RWPE2 (cell line): ENCODE measurements around the gene CYP39A1.

Experiments
- ATAC-seq: fragments of 200-7000 bp; cut with Tn5 transposase; 3 replicates; pipeline ENCODE4 v1.9.1; 2021; ENCODE audit warnings: low read depth
- DNase-seq: peaks from one replicate; pipeline ENCODE4 v3.0.0-alpha.2; 2020; ENCODE audit warnings: low spot score
- H3K27ac ChIP-seq: fragments of 450-650 bp; 2 replicates; pipeline ENCODE4 v1.5.1; 2017; ENCODE audit warnings: mild to moderate bottlenecking; ENCODE audit not compliant: poor library complexity, severe bottlenecking
- H3K27me3 ChIP-seq: fragments of 250-450 bp; sonication (Bioruptor Pico); 2 replicates; pipeline ENCODE4 v1.5.1; 2021; ENCODE audit warnings: mild to moderate bottlenecking, moderate library complexity; ENCODE audit not compliant: insufficient read depth, poor library complexity, severe bottlenecking
- H3K36me3 ChIP-seq: fragments of 250-450 bp; sonication (Bioruptor Pico); 2 replicates; pipeline ENCODE4 v1.5.1; 2020; ENCODE audit warnings: low read depth, mild to moderate bottlenecking, moderate library complexity
- H3K4me1 ChIP-seq: fragments of 250-450 bp; sonication (Bioruptor Pico); 2 replicates; pipeline ENCODE4 v1.5.1; 2021; ENCODE audit warnings: mild to moderate bottlenecking, moderate library complexity; ENCODE audit not compliant: insufficient read depth, poor library complexity, severe bottlenecking
- H3K4me3 ChIP-seq: fragments of 250-450 bp; sonication (Bioruptor Pico); 2 replicates; pipeline ENCODE4 v1.5.1; 2021; ENCODE audit warnings: mild to moderate bottlenecking, moderate library complexity; ENCODE audit not compliant: severe bottlenecking
- H3K9me3 ChIP-seq: fragments of 250-450 bp; sonication (Bioruptor Pico); 2 replicates; pipeline ENCODE4 v1.5.1; 2021; ENCODE audit warnings: mild to moderate bottlenecking, moderate library complexity; ENCODE audit not compliant: severe bottlenecking
- TF ChIP-seq, protein P1 (sequence below): fragments of 450-650 bp; IDR thresholded peaks from one replicate; pipeline ENCODE4 v1.5.1; 2017; ENCODE audit warnings: mild to moderate bottlenecking, moderate library complexity; ENCODE audit not compliant: poor library complexity, severe bottlenecking

CYP39A1 gene

DNA sequence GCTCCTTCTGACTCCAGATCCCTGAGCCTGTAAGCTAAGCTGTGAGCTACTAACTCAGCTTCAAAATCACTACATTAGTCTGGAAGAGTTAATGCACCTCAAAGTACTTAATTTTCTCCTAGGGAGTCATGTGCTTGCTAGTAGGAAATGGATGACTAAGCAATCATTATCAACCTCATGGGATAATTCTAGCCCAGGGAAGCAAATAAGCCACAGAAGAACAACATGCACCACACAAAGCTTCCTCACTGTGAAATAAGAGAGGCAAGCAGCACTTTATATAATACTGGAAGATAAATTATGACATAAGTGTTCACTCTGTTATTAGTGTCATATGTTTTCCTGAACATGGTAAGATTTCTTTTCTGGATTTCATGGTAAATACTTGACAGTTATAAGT, 103.5 kb downstream of the CYP39A1 start:
- TF ChIP-seq, protein P1, sequence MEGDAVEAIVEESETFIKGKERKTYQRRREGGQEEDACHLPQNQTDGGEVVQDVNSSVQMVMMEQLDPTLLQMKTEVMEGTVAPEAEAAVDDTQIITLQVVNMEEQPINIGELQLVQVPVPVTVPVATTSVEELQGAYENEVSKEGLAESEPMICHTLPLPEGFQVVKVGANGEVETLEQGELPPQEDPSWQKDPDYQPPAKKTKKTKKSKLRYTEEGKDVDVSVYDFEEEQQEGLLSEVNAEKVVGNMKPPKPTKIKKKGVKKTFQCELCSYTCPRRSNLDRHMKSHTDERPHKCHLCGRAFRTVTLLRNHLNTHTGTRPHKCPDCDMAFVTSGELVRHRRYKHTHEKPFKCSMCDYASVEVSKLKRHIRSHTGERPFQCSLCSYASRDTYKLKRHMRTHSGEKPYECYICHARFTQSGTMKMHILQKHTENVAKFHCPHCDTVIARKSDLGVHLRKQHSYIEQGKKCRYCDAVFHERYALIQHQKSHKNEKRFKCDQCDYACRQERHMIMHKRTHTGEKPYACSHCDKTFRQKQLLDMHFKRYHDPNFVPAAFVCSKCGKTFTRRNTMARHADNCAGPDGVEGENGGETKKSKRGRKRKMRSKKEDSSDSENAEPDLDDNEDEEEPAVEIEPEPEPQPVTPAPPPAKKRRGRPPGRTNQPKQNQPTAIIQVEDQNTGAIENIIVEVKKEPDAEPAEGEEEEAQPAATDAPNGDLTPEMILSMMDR, result no peak
- Histone ChIP-seq H3K4me3 (no peak overlapping the region), H3K9me3 (no peaks in the 10 kb centered on the region), H3K4me1 (no peaks in the 10 kb centered on the region), H3K36me3 (no peaks in the 10 kb centered on the region), H3K27ac (no peak overlapping the region), H3K27me3 (no peaks in the 10 kb centered on the region)
- no peak for DNase-seq
- no peak for ATAC-seq

DNA sequence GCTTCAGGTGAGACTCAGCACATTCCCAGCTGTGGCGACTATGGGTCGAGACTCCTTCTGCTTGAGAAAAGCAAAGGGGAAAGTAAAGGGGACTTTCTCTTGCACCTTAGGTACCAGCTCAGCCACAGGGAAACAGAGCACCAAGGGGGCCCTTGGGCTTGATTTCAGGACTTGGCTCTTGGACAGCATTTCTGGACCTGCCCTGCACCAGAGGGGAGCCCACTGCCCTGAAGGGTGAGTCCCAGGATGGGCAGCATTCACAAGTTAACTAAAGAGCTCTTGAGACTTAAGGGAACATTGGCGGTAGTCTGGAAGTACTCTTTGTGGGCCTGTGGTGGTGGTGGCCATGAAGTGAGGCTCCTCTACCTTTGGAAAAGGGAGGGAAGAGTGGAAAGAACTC, 111.1 kb downstream of the CYP39A1 start:
- H3K27ac ChIP-seq, result no peak overlapping the region
- no peaks in the 10 kb centered on the region for H3K4me1 ChIP-seq
- H3K36me3 ChIP-seq, result no peaks in the 10 kb centered on the region
- H3K9me3 ChIP-seq, result no peaks in the 10 kb centered on the region
- H3K27me3 ChIP-seq, result peaks cover 7% of the 10 kb centered on the region
- DNase-seq (no peak), ATAC-seq (no peak)
- H3K4me3 ChIP-seq, result no peak overlapping the region
- TF ChIP-seq, protein P1, result no peak

DNA sequence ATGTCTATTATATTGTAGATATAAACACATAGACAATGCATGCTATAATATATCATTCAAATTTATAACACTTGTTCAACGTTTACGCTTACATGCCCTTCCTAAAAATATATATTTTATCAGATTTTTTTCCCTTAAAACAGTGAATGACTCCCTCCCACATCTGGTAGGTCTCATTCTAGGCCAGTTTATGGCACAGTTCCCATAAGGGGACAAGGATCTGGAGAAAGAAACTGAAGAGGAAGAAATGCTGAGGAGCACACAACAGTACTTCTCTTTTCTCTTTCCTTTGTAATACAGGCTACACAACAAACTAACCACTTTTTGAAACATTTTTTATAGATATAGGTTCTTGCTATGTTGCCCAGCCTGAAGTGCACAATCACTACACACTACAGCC, 112.8 kb downstream of the CYP39A1 start:
- no peak for DNase-seq
- H3K27ac ChIP-seq, result no peak overlapping the region

DNA sequence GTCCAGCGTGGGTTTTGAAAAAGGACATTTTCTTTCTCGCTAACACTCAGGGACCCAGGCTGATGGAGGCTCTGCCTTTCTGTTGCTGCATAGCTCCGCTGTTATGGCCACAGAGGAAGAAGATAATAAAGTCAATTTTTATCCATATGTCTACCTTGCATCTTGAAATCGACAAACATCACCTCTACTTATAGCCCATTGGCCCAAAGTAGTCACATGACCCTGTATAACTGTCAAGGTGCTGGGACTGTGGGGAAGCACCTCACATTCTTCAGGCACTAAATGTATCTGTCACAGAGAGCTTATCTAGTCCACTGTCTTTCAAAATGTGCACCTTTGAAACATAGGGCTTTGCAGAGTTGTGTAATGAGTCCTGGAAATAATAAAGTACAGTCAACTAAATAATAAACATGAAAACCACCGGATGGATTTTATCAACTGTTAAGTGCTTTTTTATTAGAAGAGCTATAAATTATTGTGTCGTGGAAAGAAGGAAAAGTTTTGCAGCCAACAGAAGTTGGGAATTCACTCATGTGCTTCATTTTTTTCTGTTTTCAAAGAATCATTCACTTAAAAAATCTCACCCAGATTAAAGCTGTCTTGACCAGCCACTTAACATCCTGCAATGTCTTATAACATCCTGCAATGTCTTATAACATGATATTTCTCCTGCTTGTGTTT, 113.7 kb downstream of the CYP39A1 start:
- Histone ChIP-seq H3K27me3 (peaks cover 7% of the 10 kb centered on the region), H3K27ac (no peak overlapping the region), H3K36me3 (no peaks in the 10 kb centered on the region), H3K4me3 (no peak overlapping the region), H3K4me1 (no peaks in the 10 kb centered on the region), H3K9me3 (no peaks in the 10 kb centered on the region)
- TF ChIP-seq, protein P1, result no peak
- ATAC-seq (no peak), DNase-seq (no peak)

More for the DNA sequence above, 112.8 kb downstream of the CYP39A1 start:
- no peak for ATAC-seq
- no peaks in the 10 kb centered on the region for H3K9me3 ChIP-seq
- H3K4me3 ChIP-seq, result no peak overlapping the region
- no peaks in the 10 kb centered on the region for H3K4me1 ChIP-seq
- no peaks in the 10 kb centered on the region for H3K36me3 ChIP-seq
- peaks cover 7% of the 10 kb centered on the region for H3K27me3 ChIP-seq
- TF ChIP-seq, protein P1, result no peak

DNA sequence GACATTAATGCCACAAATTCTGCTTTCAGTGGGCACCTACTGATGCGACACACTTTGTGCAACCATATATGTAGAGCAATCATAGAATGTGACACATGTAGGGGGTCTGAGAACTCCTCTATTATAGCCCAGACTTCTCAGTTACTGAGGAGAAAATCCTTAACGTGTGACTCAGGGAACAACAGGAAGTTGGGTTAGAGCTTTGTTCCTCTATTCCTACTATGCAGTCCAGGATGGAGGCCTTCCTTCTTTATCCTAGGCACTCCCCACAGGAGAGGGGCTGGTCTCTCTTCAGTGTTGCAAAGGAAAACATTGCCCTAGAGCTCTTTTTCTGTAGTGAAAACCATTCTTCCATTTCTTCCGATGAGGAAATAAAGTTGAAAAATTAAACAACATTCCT, 121.7 kb downstream of the CYP39A1 start:
- DNase-seq (no peak), ATAC-seq (no peak)
- TF ChIP-seq, protein P1, result no peak

More for the DNA sequence above, 121.7 kb downstream of the CYP39A1 start:
- no peaks in the 10 kb centered on the region for H3K9me3 ChIP-seq
- no peak overlapping the region for H3K4me3 ChIP-seq
- H3K27ac ChIP-seq, result no peak overlapping the region
- peaks cover 5% of the 10 kb centered on the region for H3K27me3 ChIP-seq
- no peaks in the 10 kb centered on the region for H3K36me3 ChIP-seq
- H3K4me1 ChIP-seq, result no peaks in the 10 kb centered on the region
